Skeletal muscle satellite cell (primary cell): ENCODE measurements around the gene DTNBP1.

Experiments
- H3K27me3 ChIP-seq: 2 replicates; pipeline ENCODE4 v1.7.0; 2013; ENCODE audit warnings: low read length; ENCODE audit not compliant: control insufficient read depth, insufficient read depth
- H3K36me3 ChIP-seq: 2 replicates; pipeline ENCODE4 v1.7.0; 2013; ENCODE audit warnings: mild to moderate bottlenecking, control low read depth, low read length; ENCODE audit not compliant: insufficient read depth
- H3K4me1 ChIP-seq: 2 replicates; pipeline ENCODE4 v1.7.0; 2013; ENCODE audit warnings: low read length; ENCODE audit not compliant: control insufficient read depth, insufficient read depth
- H3K4me2 ChIP-seq: 2 replicates; pipeline ENCODE4 v1.7.0; 2013; ENCODE audit warnings: mild to moderate bottlenecking, low read length
- H3K4me3 ChIP-seq: 2 replicates; pipeline ENCODE4 v1.7.0; 2013; ENCODE audit warnings: low read length
- H3K9ac ChIP-seq: 2 replicates; pipeline ENCODE4 v1.7.0; 2013; ENCODE audit warnings: mild to moderate bottlenecking, low read depth, low read length, moderate library complexity
- H3K9me3 ChIP-seq: replicated peaks from 2 replicates; pipeline ENCODE4 v1.7.0; 2013; ENCODE audit warnings: mild to moderate bottlenecking, control low read depth, low read length

The DTNBP1 gene

DNA sequence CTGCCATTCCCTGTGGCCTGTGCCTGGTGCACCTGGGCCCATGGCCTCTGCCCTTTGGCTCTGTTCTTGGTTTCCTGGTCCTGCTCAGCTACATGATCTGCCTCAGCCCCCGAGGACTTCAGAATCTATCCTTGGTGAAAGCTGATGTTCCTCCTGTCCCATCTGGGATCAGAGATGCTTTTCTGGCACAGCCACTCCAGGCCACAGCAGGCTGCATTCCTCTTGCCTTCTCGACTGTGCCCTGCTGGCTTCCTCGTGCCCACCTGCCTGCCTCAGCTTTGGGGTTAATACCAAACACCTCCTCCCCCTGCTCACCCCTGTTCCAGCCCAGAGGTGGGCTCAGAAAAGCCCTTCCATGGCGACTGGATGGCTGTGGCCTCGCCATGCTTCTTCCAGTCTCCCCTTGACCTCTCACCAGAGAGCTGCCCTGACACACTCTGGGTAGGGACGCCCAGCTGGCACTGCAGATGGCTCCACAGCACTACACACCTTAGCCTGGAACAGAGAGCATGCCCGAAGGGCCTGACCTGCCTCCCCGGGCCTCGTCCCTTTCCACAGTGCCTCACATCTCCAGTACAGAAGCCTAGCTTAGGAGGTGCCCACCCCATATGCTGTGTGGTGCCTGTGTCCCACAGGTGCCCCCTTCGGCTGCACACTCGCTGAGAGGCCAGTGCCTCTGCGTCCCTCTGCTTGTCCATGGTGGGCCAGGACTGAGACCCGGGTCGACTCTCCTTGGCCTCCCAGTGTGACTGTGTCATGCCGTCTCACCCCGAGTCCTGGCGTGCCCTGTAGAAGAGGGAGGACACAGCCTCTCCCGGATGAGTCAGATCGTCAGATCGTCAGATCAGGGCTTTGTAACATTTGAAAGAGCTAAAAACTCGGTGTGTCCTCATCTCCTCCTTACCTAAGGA is 148.8 kb downstream of the DTNBP1 start:
- H3K9me3 ChIP-seq = no peaks in the 10 kb centered on the region
- no peak overlapping the region for H3K4me3 ChIP-seq
- no peak overlapping the region for H3K9ac ChIP-seq
- H3K4me1 ChIP-seq = no peaks in the 10 kb centered on the region
- no peak overlapping the region for H3K4me2 ChIP-seq
- H3K36me3 ChIP-seq = peaks cover 58% of the 10 kb centered on the region
- no peaks in the 10 kb centered on the region for H3K27me3 ChIP-seq

DNA sequence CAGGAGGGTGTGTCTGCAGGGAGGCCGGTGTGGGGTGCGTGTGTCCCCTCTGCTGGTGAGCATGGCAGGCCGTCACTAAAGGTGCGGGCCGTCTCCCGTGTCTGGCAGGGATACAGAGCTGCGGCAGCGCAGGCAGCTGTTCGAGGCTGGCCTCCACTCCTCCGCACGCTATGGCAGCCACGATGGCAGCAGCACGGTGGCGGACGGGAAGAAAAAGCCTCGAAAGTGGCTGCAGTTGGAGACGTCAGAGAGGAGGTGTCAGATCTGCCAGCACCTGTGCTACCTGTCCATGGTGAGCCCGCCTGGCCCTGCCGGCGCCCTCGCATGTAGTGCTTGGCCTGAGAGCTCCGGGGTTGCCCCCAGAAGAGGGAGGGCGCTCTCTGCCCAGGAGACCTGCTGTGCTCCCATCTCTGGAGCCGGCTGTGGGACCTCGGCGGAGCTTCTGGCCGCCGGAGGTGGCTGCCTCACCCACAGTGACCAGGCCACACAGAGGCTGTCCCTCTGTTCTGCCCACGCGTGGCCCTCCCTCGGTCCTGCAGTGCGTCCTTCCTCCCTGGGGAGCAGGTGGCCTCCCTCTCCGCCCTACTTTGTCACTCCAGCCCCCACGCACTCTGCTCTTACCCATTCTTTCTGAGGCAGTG is 149.6 kb downstream of the DTNBP1 start:
- H3K36me3 ChIP-seq = peaks cover 60% of the 10 kb centered on the region

DNA sequence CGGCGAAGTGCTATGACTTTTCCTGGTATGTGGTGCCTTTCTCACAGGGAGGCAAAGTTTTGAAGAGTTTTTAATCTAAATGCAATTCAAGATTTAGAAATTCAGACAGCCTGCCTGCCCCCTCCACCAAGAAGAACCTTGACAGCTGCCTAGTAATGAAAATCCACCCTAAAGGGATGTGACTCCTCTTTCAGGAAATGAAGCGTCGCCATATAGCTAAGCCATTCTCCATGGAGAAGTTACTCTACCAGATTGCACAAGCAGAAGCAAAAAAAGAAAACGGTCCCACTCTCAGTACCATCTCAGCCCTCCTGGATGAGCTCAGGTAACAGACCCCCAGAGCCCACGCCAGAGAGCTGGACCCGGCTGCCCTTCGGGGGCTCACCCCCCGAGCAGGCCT is 150.1 kb downstream of the DTNBP1 start:
- H3K9me3 ChIP-seq = no peaks in the 10 kb centered on the region
- no peaks in the 10 kb centered on the region for H3K4me1 ChIP-seq
- no peak overlapping the region for H3K9ac ChIP-seq
- H3K4me3 ChIP-seq = no peak overlapping the region
- H3K27me3 ChIP-seq = no peaks in the 10 kb centered on the region
- H3K36me3 ChIP-seq = peaks cover 60% of the 10 kb centered on the region
- no peak overlapping the region for H3K4me2 ChIP-seq

More for the DNA sequence above, 149.6 kb downstream of the DTNBP1 start:
- Histone ChIP-seq H3K27me3 (no peaks in the 10 kb centered on the region), H3K4me3 (no peak overlapping the region), H3K4me1 (no peaks in the 10 kb centered on the region), H3K4me2 (no peak overlapping the region), H3K9ac (no peak overlapping the region), H3K9me3 (no peaks in the 10 kb centered on the region)

GRCh38 chr6:15512126-15512525 is 150.7 kb downstream of the DTNBP1 start:
- H3K4me1 ChIP-seq = no peaks in the 10 kb centered on the region
- no peak overlapping the region for H3K9ac ChIP-seq
- H3K27me3 ChIP-seq = no peaks in the 10 kb centered on the region
- H3K4me2 ChIP-seq = no peak overlapping the region
- no peaks in the 10 kb centered on the region for H3K9me3 ChIP-seq
- no peak overlapping the region for H3K4me3 ChIP-seq
- H3K36me3 ChIP-seq = peaks cover 60% of the 10 kb centered on the region

DNA sequence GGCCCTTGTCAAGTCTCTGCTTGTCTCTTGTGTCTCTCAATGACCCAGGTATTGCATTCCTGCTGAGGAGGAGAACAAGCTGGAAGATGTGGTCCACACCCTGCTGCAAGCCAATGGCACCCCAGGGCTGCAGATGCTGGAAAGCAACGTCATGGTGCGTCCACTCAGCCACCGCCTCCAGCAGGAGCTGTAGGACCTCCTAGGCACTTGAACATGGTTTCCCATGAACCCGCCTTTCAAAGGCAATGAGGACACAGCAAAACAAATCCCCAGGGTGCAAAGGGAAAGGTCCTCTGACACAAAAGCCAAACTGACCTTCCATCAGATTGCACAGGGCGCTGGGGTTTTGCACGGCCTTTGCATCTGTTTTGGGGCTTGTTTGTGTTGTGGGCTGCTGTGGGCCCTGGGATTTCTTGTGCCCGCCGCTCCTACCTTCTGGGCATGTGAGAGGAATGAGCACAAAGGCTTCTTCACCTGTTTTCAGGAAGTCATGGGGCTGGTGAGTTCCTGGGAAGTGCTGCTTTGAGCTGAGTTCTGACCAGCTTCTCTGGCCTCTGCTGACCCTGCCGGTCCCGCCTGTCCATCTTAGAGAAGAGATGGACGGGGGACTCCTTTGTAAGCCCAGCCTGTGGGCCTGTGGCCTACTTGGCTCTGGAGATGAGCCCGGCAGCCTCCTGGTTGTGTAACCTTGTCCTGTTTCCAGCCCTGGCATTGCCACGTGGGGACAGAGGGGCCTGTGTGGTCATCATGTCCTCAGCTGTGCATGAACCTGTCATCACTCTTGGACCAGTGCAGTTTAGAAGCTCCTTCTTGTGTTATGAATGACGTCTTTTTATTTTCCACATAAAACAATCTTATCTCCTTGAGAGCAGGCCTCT is 151.3 kb downstream of the DTNBP1 start:
- Histone ChIP-seq H3K36me3 (peaks cover 54% of the 10 kb centered on the region), H3K9ac (no peak overlapping the region), H3K4me1 (no peaks in the 10 kb centered on the region), H3K4me2 (no peak overlapping the region), H3K27me3 (no peaks in the 10 kb centered on the region), H3K4me3 (no peak overlapping the region), H3K9me3 (no peaks in the 10 kb centered on the region)

DNA sequence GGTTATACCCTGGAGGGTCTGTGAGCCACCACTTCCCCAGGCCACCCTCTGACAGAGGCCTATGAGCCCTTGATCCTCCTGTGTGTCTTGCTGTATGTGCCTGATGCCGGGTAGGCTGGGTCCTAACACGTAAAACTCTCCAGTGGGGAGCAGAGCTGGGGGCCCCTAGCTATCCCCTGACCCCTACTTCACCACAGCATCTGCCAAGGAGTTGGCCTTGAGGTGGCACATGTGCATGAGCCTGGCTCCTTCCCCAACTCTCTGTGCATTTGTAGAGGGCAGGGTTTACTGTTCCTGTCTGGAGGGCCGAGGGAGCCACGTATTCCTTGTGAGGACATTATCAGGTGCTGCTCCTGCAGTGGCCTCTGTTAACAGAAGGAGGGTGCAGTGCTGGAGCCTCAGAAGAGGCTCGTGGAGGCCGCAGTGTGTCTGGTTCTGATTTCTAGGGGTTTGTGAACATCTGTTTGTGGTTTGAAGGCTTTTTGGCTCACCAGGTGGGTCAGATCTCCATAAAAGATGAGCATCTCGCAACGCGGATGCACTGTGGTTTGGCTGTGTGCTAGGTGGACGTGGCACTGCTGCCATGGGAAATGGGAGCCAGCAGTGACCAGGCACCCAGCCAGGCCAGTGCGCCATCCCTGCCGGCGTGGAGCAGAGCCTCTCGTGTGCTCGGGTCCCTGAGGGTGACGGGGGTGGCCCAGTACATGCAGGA is 152.1 kb downstream of the DTNBP1 start:
- H3K9ac ChIP-seq = no peak overlapping the region
- no peak overlapping the region for H3K4me3 ChIP-seq
- H3K4me1 ChIP-seq = peaks cover 2% of the 10 kb centered on the region
- no peak overlapping the region for H3K4me2 ChIP-seq
- peaks cover 53% of the 10 kb centered on the region for H3K36me3 ChIP-seq
- no peaks in the 10 kb centered on the region for H3K9me3 ChIP-seq
- no peaks in the 10 kb centered on the region for H3K27me3 ChIP-seq

DNA sequence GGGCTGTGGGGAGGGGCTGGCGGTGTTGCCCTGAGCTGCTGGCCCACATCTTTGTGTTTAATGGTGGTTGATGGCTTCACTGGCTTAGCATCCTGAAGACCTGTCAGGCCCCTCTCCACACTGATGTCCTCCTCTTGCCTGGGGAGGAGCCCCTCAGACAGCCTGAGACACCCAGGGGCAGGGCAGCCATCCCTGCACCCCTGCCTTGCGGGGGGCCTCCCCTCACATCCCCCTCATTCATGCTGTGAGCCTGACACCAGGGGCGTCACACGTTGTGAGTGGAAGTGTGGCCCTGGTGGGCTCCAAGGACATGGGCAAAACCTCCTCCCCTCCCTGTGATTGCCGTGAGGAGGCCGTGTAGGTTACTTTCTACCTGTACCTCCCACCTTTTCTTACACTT is 152.7 kb downstream of the DTNBP1 start:
- H3K4me1 ChIP-seq = peaks cover 8% of the 10 kb centered on the region
- no peaks in the 10 kb centered on the region for H3K9me3 ChIP-seq
- no peak overlapping the region for H3K4me3 ChIP-seq
- no peak overlapping the region for H3K4me2 ChIP-seq
- H3K9ac ChIP-seq = no peak overlapping the region
- peaks cover 48% of the 10 kb centered on the region for H3K36me3 ChIP-seq
- no peaks in the 10 kb centered on the region for H3K27me3 ChIP-seq

DNA sequence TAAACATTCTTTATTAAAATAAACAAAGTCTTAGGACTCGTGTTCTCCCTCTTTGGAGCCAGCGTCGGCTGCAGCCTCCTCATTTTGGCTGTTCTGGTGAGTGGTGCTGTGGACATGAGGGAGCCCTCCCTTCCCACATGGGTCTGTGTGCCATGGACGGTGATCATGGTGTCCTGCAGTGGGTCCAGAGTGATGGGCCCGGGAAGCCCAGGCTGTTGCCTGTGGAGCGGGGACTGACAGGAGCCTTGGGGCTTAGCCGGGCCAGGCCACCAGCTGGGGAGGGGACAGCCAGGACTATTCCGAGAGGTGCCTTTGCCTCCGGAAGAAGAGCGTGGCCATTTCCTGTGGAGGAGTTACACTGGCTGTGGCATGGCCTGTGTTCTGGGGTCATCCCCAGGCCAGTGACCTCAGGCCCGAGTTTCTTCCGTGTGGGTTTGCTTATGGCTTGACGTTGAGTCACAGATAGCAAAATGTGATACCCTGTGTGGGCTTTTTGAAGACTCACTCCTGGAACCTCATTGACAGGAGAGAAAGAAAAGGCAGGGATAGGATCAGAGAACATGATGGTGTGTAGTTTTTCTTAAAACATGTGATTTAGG is 153.4 kb downstream of the DTNBP1 start:
- Histone ChIP-seq H3K4me1 (peaks cover 12% of the 10 kb centered on the region), H3K4me3 (no peak overlapping the region), H3K9ac (no peak overlapping the region), H3K4me2 (no peak overlapping the region), H3K27me3 (no peaks in the 10 kb centered on the region), H3K36me3 (peaks cover 45% of the 10 kb centered on the region), H3K9me3 (no peaks in the 10 kb centered on the region)

- Histone ChIP-seq H3K9me3 (no peaks in the 10 kb centered on the region), H3K9ac (no peak overlapping the region), H3K27me3 (no peaks in the 10 kb centered on the region), H3K4me3 (no peak overlapping the region), H3K4me2 (no peak overlapping the region), H3K36me3 (peaks cover 40% of the 10 kb centered on the region), H3K4me1 (peaks cover 17% of the 10 kb centered on the region)
Observed at GRCh38 chr6:15508931-15509330, 153.9 kb downstream of the DTNBP1 start.

GRCh38 chr6:15508441-15508871 is 154.4 kb downstream of the DTNBP1 start:
- Histone ChIP-seq H3K9ac (no peak overlapping the region), H3K36me3 (peaks cover 36% of the 10 kb centered on the region), H3K9me3 (no peaks in the 10 kb centered on the region), H3K4me3 (no peak overlapping the region), H3K27me3 (no peaks in the 10 kb centered on the region), H3K4me1 (peaks cover 21% of the 10 kb centered on the region), H3K4me2 (no peak overlapping the region)
